ENCODE results near the gene SLC25A13.

SLC25A13 gene

GRCh38 chr7:96310110-96310509 is 11.8 kb downstream of the SLC25A13 start:
- TF ChIP-seq CTCF (IDR thresholded peaks at IDR 0.05; ENCODE audit: control insufficient read depth, insufficient read depth, low read depth, low read length, missing control alignments): no peak

GRCh38 chr7:96308950-96309263 is 13.0 kb downstream of the SLC25A13 start:
- no peak for DNase-seq (ENCODE audit: low read depth)
- TF ChIP-seq CTCF (IDR thresholded peaks at IDR 0.05; ENCODE audit: control insufficient read depth, insufficient read depth, low read depth, low read length, missing control alignments): no peak
- no peak overlapping the region for H3K4me3 ChIP-seq (ENCODE audit: control insufficient read depth, low read depth, low read length)

More at GRCh38 chr7:96310110-96310509, 11.8 kb downstream of the SLC25A13 start:
- no peak overlapping the region for H3K4me3 ChIP-seq (ENCODE audit: control insufficient read depth, low read depth, low read length)
- peak; percentile 4 for DNase-seq (ENCODE audit: low read depth)

- TF ChIP-seq CTCF (IDR thresholded peaks at IDR 0.05; ENCODE audit: control insufficient read depth, insufficient read depth, low read depth, low read length, missing control alignments): no peak
- no peak overlapping the region for H3K4me3 ChIP-seq (ENCODE audit: control insufficient read depth, low read depth, low read length)
- no peak for DNase-seq (ENCODE audit: low read depth)
These were observed 13.5 kb downstream of the SLC25A13 start for GRCh38 chr7:96308253-96308949.

- no peak for TF ChIP-seq CTCF (IDR thresholded peaks at IDR 0.05; ENCODE audit: control insufficient read depth, insufficient read depth, low read depth, low read length, missing control alignments)
- no peak for DNase-seq (ENCODE audit: low read depth)
- no peak overlapping the region for H3K4me3 ChIP-seq (ENCODE audit: control insufficient read depth, low read depth, low read length)
These were observed 15.3 kb downstream of the SLC25A13 start for GRCh38 chr7:96306385-96307125.

GRCh38 chr7:96305915-96306314 is 16.0 kb downstream of the SLC25A13 start:
- no peak for TF ChIP-seq CTCF (IDR thresholded peaks at IDR 0.05; ENCODE audit: control insufficient read depth, insufficient read depth, low read depth, low read length, missing control alignments)
- no peak overlapping the region for H3K4me3 ChIP-seq (ENCODE audit: control insufficient read depth, low read depth, low read length)
- no peak for DNase-seq (ENCODE audit: low read depth)

GRCh38 chr7:96304573-96304972 is 17.3 kb downstream of the SLC25A13 start:
- H3K4me3 ChIP-seq (ENCODE audit: control insufficient read depth, low read depth, low read length): no peak overlapping the region
- DNase-seq (ENCODE audit: low read depth): no peak
- no peak for TF ChIP-seq CTCF (IDR thresholded peaks at IDR 0.05; ENCODE audit: control insufficient read depth, insufficient read depth, low read depth, low read length, missing control alignments)
